Medulla oblongata (tissue), 1 donor: ENCODE results near the gene GLA.

Experiments
- DNase-seq: peaks from one replicate; pipeline ENCODE4 v3.0.0-alpha.2; 2015; ENCODE audit errors: extremely low spot score

The GLA gene

DNA sequence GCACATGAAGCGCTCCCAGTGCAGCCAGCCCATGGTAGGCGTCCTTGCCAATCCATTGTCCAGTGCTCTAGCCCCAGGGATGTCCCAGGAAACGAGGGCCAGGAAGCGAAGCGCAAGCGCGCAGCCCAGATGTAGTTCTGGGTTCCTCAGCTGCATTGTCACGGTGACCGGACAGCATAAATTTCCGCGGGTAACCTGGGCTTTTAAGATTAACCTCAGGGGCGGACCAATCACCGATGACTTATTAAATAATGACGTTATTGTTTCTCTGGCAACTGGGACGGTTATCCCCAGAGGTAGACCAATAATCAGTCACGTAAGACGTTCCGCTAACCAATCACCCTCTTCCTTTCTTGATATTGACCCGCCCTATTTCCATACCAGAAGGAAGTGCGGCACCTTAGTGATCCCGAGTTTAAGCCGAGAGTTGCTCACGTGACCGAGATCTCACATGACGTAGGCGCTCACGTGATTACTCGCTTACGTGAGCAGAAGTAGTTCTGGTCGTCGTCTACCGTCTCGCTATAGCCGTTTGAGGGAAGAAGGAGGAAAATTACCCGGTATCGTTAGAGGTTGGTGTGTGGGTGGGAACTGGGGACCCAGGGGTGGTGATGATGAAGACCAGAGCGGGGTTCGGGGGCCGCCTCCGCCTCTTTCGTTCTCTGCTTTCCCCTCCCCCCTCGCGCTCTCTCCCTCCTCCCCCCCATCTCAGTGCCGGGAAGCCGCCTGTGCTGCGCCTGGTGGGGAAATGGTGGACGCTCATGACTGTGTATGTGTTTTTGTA, at the start of gene GLA, which contains the start of gene HNRNPH2:
GLA (minus strand) TSS at position 178 of the 784 bp plus-strand sequence; CDS start at position 156, 22 bp downstream.
HNRNPH2 (plus strand) TSS at position 475 of the 784 bp plus-strand sequence. CDS start 3,767 bp downstream, outside the sequence.
- peak; percentile 97 for DNase-seq

DNA sequence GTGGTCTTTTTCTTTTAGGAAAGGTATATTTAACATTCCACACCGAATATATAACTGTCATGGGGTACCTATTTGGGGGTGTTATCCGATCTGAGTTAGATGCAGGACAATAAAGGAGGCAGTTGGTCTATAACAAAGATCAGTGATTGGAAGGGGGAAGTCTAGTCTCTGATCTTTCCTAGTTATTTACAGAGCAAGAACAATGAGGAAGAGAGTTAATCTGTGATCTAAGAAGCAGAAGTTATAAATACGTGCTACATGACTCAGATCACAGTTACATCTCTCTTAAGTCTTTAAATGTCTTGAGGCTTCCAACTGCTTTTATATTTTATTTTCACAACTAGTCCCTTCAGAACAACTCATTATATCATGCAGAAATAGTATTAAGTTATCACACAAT, 44.3 kb upstream of the GLA start:
- peak; percentile 2 for DNase-seq

DNA sequence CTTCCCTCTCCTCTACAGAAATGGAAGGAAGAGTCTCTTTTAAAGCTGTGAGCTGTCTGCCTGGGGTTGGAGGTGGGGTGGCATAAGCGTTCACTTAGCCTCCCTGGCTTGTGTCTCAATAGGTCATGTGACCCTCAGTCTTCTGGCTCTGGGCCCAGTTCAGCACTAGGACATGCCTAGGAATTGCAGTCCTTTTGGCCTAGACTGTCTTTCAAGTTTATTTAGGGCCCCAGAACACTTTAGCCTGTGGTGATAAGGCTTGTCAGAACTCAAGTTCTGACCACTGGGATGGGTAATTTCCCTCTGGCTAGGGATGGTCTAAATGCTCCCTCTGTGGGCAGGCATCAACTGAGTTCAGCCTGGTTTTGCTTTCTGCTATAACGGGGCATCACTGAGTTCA, 43.2 kb upstream of the GLA start:
- no peak for DNase-seq

DNA sequence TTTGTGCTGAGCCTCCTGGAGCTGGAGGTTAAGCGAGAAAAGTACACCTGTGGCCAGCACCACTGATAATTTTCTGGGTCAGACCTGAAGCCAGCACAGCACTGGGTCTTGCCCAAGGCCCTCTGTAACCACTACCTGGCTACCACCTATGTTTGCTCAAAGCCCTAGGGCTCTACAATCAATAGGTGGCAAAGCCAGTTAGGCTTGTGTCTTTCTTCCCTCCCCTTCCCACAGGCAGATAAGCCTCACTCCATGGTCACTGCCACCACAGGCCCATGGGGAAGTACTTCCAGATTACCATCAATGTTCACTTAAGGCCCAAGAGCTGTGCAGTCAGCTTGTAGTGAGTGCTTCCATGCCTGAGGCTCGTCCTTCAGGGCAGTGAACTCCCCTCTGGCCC, 42.4 kb upstream of the GLA start:
- DNase-seq, result no peak

DNA sequence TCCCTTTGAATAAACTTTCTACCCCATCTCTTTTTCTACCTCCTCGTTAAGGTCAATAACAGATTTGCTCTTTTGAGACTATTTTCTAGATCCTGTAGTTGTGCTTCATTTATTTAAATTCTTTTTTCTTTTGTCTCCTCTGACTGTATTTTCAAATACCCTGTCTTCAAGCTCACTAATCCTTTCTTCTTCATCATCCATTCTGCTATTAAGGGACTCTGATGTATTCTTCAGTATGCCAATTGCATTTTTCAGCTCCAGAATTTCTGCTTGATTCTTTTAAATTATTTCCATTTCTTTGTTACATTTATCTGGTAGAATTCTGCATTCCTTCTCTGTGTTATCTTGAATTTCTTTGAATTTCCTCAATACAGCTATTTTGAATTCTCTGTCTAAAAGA, 41.6 kb upstream of the GLA start:
- no peak for DNase-seq

DNA sequence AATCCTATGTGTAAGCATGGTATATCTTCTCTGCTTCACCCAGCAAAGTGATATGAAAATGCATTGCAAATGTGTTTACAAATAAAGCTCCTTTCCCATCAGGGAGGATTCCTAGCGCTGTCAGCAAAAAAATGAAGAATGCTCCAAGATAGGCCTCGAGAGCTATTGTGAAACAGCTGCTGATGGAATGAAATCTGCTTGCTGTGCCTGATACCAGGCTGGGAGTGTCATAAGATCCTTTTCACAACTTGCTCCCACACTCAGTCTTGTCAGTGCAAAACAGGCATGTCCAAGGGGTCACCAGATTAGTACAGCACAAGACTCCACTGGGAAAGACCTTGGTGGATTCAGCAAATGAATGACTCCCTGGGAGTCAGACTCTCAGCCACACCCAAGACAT, 34.4 kb upstream of the GLA start:
- DNase-seq, result no peak

DNA sequence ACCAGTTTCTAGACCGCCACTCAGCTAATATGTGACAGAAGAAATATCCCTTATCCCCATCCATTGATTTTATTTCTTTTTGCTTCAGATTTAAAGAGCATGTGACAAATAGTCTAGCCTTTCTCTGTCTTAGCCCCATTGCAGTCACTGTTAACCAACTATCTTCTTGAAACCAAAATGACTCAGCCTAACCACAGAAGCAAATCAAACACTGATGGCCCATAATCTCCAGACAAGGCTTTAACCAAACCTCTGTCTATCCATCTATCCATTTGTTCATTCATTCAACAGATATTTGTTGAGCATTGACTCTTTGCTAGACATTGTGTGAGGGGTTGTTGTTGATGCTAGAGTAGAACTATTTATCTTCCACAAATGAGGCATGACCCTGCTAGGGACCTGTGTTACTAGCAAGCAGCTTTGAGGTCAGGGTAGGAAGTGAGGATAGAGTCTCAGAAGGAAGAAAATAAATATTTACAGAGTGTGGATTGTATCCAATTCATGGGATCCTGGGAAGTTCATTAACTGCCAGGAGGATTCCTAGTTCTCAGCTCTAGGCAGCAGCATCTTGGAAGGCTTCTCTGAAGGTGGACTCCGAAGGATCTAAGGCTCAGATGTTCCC, 22.8 kb upstream of the GLA start:
- DNase-seq, result no peak

DNA sequence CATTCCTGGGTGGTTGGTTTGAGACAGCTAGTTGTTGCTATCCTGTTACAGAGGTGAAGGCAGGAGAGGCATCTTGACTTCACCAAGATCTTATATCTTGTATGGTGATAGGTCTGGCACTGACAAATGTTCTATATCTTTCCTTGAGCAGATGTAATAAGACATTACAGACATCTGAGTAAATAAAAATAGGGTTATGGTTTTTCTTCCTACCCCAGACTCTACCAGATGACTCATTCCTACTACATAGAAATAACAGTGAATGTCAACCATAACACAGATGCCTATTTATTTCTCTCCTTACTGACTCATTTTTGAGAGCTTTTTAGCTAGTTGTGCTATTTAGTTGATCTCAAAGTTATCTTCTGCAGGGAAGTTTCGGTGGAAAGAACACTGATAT, 22.2 kb upstream of the GLA start:
- DNase-seq, result no peak

DNA sequence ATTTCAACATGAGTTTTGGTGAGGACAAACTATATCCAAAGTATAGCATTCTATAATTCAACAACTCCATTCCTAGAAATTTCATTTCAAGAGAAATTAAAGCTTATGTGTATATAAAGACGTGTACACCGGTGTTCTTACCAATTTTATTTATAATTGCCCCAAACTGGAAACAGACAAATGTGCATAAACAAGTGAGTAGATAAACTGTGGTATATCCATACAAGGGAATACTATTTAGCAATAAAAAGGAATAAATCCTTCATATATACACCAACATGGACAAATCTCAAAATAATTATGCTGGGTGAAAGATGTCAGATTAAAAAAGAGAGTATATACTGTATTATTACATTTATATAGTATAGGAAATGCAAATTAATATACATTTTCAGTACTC, 20.2 kb upstream of the GLA start:
- no peak for DNase-seq

DNA sequence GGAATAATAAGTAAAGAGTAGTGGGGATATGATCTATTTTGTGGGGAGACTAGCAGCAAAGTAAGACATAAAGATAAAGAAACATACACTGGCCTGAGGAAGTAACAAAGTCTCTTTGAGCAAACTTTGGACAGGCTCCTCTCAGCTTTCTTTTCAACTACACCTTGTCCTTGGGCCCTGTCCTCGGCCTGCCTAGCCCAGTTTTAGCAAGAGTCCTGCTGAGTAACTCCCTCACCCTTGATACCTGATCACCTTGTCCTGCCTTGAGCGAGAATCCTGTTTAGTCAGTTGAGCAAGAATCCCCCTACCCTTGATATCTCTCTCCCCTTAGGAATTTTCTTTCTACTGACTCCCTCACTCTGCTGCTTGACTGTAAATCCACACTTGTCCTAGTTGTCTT, 11.8 kb upstream of the GLA start:
- no peak for DNase-seq

DNA sequence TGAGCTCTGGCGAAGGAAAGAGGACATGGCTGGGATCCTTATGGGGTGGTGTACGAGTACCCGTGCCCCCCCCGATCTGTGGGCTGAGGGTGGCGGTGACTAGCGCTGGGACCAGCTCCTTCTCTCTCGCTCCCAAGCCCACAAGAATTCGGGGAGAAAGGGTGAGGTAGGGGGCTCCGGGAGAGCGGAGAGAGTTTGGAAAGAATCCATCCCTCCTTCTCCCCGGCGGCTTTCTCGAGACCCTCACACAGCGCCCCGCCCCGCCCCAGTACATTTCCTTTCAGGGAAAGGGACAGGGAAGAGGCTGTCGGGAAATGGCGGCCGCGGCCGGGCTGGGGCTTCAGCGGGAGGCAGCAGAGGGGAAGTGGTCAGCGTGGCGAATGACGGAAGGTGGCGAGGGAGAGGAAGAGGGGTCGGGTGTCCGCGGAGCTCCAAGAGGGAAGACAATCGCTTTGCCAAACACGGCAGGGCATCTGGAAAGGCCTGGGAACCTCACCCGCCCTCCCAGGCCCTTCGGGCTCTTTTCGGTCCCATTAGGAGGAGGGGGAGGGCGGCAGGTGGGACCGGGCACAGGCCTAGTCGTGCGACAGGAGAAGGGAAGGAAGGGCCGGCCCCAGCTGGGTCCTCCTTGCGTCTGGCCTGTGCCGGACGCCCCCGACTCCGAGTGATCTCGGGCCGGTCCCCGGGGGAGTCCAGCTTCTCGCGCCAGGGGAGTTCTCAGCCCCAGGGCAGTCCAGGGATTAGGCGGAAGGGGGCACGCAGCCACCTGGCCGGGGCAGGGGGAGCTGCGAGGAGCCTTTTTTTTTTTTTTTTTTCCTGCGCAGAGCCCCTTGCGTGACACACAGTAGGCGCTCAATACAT, 10.5 kb upstream of the GLA start:
- peak; percentile 28 for DNase-seq

DNA sequence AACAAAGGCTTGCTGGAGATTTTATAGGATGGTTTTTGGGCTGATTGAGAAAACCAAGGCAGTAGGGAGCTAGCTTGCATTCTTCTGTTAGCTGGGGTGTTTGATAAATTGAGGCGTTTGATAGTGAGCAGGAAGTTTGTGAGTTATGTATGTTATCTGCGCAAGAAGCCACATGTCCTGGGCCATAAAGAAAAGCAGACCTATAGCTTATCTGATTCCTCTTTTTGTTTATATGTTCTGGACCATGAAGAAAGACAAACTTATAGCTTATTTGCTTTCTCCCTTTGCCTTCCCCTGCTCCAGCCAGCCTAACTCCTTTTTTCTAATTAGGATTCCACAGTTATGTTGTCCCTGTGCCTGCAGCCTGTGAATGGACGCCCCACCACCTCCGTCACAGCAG, 9.5 kb upstream of the GLA start:
- DNase-seq, result peak; percentile 19

DNA sequence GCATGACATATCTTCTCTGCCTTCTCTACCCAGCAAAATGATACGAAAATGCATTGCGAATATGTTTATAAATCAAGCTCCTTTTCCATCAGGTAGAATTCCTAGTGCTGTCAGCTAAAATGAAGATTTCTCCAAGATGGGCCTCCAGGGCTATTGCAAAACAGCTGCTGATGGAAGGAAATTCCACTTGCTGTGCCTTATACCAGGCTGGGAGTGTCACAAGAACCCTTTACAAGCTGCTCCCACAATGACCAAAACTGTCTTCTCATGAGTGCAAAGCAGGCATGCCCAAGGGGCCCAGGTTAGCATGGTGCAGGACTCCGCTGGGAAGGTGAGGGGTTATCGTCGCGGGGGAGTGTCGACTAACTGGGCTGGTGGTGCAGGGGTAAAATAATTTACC, 9.0 kb upstream of the GLA start:
- no peak for DNase-seq

DNA sequence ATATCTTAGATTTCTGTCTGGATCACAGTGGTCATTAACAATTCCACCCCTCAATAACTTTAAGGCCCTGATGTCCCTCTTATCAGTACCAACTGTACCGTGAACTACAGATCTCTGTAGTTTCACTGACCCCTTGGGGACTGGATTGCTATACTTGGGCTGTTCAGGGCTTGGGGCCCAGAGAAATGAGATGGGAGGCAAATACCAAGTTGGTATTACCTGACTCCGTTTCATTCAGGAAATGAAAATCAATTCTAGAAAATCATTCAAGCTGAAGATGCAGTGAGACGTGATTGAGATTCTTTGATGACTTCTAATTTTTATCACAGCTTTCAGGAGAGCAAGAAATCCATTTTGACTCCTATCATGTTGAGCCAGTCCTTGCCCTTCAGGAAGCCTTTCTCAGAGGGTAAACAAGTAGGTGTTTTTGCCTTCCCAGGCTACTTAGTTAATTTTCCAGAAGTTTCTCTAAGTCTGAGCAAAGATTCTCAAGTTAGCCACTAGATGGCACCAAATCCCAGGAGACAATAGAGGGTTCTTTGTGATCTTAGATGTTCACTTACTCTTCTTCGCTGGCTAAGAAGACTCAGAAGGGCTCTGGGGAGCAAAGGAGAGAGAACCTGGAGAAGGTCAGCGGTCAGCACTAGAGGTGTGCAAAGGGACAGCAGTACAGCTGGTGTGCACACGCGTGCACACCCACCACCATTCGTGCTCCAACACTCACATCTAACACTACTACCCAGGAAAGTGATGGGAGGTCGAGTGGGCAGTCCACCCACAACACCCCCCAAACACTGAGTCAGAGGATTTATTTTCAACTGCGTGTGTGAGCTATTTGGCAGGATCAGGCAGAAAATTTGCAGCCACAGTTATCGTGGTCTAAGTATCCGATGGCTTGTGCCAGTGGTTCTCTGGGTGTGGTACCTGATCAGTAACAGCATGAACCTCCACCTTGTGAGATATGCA, 7.7 kb upstream of the GLA start:
- peak; percentile 92 for DNase-seq

DNA sequence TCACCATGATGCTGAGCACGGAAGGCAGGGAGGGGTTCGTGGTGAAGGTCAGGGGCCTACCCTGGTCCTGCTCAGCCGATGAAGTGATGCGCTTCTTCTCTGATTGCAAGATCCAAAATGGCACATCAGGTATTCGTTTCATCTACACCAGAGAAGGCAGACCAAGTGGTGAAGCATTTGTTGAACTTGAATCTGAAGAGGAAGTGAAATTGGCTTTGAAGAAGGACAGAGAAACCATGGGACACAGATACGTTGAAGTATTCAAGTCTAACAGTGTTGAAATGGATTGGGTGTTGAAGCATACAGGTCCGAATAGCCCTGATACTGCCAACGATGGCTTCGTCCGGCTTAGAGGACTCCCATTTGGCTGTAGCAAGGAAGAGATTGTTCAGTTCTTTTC, 4.3 kb upstream of the GLA start:
- DNase-seq, result no peak

DNA sequence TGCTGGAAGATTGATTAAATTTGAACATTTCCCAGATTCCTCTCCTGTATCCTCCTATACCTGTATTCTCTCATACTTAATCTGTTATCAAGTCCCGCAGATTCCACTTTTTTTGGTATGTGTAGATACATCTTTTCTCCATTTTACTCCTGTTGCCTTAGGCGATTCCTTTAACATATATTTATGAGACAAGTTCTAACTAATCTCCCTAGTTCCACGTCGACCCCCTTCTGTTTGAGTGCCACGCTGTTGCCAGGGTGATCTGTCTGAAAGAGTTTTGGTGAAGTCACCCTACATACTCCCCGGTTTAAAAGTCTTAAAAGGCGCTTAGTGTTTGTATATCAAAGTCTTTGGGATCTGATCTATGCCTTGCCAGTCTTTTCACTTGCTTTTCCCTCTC, 2.7 kb upstream of the GLA start:
- no peak for DNase-seq

DNA sequence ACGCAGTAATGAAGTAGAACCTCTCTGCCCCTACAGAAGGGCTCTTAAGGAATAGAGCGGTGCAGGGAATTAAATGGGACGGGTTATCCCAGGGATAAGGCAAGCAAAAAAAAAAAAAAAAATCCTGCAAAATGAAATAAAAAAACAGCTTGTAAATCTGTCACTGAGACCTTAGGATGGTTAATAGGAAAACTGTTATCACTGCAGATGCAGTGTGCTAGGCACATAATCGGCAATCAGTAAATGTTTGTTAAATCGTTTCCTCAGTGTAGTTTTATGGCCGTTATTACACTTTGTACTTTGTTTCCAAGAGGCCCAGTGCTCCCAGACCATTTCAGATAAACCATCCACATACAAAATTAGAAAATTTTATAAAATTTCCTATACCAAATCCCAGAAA, 1.3 kb upstream of the GLA start:
- no peak for DNase-seq

DNA sequence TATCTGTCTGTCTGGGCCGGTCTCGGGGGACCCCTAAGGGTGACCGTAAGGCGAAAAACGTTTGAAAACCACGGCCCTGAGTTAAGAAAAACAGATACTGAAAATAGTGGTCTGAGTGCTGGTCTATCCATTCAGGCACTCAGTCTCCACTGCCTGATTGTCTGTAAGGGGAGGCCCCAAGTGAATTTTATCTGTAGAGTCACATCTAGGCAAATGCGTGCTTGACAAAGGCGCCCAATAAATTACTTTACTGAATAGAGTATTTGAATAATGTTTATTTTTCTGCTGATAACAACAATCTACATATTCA, 762 bp upstream of the GLA start:
- no peak for DNase-seq

DNA sequence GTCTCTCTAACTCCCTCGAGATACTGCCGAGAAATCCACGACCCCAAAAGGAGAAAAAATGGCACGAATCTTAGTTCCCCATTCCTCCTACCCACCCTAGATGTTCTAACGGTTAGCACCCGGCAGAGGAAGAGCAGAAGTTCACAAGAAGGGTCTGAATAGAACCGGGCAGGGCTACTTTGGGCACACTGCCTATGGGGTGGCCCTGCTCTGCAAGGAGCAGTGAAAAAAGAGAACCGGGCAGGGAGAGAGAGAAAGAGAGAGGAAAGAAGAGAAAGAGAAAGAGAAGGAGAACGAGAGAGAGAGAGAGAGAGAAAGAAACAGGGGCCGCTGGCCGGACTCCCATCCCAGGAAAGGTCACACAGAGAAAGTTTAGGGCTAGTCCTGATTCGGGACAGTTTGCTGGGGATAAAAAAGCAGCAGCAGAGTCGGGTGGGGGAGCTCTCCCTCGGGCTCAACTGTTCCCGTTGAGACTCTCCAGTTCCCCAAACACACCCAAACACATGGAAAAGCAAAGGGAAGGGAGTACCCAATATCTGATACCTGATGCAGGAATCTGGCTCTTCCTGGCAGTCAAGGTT, 468 bp downstream of the GLA start:
- no peak for DNase-seq

DNA sequence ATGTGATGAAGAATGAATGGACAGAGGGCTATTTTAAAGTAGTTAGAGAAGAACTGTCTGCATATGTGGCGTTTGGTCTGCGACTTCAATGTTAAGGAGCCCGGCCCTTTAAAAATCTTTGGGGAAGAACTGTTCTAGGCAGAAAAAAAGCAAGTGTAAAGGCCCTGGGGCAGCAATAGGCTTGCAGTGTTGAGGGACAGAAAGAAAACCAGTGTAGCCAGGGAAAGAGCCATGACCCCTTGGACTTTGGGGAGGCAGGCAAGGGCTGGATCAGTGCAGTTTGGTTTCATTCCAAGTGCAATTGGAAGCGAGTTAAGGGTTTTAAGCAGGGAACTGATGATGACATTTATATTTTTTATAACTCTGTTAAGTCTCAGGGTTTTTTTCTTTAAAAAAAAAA, 7.9 kb downstream of the GLA start:
- DNase-seq, result no peak

DNA sequence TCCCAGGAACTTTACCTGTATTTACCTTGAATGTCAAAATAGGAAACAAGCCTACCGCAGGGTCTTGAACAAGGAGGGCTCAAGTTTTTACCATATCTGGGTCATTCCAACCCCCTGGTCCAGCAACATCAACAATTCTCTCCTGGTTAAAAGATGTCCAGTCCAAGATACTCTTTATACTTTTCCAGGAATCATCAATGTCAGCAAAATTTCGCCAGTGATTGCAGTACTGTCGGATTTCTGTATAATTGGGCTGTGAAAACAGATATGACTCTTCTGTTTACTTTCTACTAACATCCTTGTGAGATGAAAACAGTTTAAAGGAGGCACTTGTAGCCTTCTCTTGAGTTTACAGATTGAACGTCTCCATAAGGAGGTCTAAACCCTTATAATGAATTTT, 9.0 kb downstream of the GLA start:
- no peak for DNase-seq
